ENCODE measurements around the gene GHRL. TPM values are rescaled to one million over a fixed set of nuclear protein-coding genes. Genes with fewer than 3 reads are reported as not detected.

GHRL gene
- total RNA-seq, 1 donor from 2014 or later = 0.35 TPM

DNA sequence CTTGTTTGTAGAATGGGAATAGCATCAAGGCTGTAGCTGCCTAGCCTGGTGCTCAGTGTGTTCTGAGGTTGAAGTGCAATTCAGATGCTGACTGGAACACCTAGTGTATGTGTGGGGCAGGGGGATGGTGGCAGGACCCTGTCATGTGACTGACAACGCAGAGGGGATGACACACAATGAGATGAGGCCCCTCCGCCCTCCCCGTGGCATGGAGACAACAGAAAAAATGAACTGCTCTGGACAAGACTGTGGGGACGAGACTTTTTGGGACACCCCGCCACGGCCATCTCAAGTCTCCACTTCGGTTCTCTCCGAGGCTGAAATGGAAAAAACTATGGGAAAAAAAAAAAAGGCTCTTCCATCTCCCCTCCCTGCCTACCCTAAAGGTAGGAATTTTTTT lies 38.6 kb upstream of the GHRL start:
- TF ChIP-seq, protein P1, sequence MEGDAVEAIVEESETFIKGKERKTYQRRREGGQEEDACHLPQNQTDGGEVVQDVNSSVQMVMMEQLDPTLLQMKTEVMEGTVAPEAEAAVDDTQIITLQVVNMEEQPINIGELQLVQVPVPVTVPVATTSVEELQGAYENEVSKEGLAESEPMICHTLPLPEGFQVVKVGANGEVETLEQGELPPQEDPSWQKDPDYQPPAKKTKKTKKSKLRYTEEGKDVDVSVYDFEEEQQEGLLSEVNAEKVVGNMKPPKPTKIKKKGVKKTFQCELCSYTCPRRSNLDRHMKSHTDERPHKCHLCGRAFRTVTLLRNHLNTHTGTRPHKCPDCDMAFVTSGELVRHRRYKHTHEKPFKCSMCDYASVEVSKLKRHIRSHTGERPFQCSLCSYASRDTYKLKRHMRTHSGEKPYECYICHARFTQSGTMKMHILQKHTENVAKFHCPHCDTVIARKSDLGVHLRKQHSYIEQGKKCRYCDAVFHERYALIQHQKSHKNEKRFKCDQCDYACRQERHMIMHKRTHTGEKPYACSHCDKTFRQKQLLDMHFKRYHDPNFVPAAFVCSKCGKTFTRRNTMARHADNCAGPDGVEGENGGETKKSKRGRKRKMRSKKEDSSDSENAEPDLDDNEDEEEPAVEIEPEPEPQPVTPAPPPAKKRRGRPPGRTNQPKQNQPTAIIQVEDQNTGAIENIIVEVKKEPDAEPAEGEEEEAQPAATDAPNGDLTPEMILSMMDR (conservative IDR thresholded peaks at IDR 0.05) = no peak
- Mint-ChIP-seq H3K4me1 (peaks cover 4% of the 10 kb centered on the region), H3K4me3 (no peak overlapping the region), H3K36me3 (ENCODE audit: low read depth) (no peaks in the 10 kb centered on the region), H3K27ac (ENCODE audit: unreplicated experiment) (no peak overlapping the region), H3K9me3 (no peaks in the 10 kb centered on the region), H3K27me3 (ENCODE audit: low read depth) (peaks cover 67% of the 10 kb centered on the region)
- no peak for DNase-seq (ENCODE audit: low read depth, low spot score)

DNA sequence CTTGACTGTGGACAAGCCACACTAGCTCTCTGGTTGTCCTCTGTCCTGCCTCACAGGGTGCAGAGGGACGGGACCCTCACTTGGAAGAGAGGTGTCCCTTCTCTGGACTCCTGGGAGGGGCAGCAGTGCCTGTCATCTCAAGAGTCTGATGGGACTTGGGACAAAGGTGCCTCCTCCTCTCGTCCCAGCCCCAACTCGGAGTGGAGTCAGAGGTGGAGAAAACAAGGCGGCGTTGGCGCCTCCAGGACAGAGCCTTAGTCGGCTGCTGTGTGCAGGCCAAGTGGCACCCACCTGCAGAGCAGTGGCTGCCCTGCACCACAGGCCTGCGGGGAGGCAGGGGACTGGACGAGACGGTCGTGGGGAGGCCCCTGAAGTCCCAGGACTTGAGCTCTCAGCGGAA lies 37.6 kb upstream of the GHRL start:
- DNase-seq (ENCODE audit: low read depth, low spot score) = no peak
- H3K27me3 Mint-ChIP-seq (ENCODE audit: low read depth) = peaks cover 77% of the 10 kb centered on the region
- H3K36me3 Mint-ChIP-seq (ENCODE audit: low read depth) = no peaks in the 10 kb centered on the region
- TF ChIP-seq, protein P1 (conservative IDR thresholded peaks at IDR 0.05) = no peak
- H3K27ac Mint-ChIP-seq (ENCODE audit: unreplicated experiment) = no peak overlapping the region
- H3K4me1 Mint-ChIP-seq = no peaks in the 10 kb centered on the region
- no peaks in the 10 kb centered on the region for H3K9me3 Mint-ChIP-seq
- H3K4me3 Mint-ChIP-seq = no peak overlapping the region

DNA sequence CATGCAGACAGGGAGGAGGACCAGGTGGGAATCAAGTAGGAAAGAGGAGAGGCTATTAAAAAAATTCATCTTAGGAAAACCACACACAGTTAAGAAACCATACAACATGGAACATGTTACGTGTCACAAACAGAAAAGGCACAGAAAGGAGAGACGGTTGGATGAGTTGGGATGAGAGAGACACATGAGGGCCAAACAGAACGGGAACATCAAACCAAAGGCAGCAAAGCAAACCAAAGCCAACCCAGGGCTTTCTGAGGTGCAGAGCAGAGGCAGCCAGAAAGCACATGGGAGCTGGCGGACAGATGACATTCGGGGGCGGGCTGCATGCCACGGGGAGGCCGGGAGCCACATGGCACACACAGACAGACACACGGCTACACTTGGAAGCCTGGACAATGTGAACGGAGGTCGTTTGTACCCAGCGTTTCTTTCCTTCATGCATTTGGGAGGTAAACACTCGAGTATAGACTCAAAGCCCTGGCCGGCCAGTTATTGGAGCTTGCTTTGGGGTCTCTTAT lies 36.8 kb upstream of the GHRL start:
- Mint-ChIP-seq H3K9me3 (no peaks in the 10 kb centered on the region), H3K27ac (ENCODE audit: unreplicated experiment) (no peak overlapping the region), H3K4me3 (no peak overlapping the region), H3K36me3 (ENCODE audit: low read depth) (no peaks in the 10 kb centered on the region), H3K27me3 (ENCODE audit: low read depth) (peaks cover 84% of the 10 kb centered on the region), H3K4me1 (no peaks in the 10 kb centered on the region)
- TF ChIP-seq, protein P1 (conservative IDR thresholded peaks at IDR 0.05) = no peak
- no peak for DNase-seq (ENCODE audit: low read depth, low spot score)

DNA sequence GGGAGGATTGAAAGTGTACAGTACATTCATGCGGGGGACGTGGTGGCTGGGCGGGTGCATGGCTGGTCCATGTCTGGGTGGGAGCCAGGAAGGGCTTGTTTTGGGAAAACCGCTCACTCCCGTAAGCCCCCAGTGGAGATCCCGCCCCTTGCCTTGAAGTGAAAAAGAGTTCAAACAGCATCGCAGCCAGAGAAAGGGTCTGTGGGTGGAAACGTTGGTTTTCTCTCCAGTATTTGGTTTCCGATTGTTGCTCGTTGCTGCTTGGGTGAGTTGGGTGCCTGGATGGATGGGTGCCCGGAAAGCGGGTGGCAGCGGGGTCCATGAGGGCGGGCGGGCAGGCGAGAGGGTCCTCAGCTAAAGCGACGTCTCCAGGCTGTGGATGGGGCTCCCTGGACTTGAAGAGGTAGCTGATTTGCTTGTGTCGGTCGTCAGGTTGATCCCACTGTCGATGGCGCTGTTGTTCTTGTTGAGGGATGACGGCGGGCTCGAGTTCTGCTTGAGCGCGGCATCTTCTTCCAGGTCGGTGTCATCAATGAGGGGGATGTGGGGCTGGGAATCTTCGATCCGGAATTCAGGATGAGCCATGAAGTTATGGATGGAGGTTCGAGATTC lies 35.8 kb upstream of the GHRL start:
- no peaks in the 10 kb centered on the region for H3K36me3 Mint-ChIP-seq (ENCODE audit: low read depth)
- TF ChIP-seq, protein P1 (conservative IDR thresholded peaks at IDR 0.05) = no peak
- no peaks in the 10 kb centered on the region for H3K9me3 Mint-ChIP-seq
- no peak overlapping the region for H3K27ac Mint-ChIP-seq (ENCODE audit: unreplicated experiment)
- no peaks in the 10 kb centered on the region for H3K4me1 Mint-ChIP-seq
- no peak for DNase-seq (ENCODE audit: low read depth, low spot score)
- H3K4me3 Mint-ChIP-seq = no peak overlapping the region
- peaks cover 93% of the 10 kb centered on the region for H3K27me3 Mint-ChIP-seq (ENCODE audit: low read depth)

DNA sequence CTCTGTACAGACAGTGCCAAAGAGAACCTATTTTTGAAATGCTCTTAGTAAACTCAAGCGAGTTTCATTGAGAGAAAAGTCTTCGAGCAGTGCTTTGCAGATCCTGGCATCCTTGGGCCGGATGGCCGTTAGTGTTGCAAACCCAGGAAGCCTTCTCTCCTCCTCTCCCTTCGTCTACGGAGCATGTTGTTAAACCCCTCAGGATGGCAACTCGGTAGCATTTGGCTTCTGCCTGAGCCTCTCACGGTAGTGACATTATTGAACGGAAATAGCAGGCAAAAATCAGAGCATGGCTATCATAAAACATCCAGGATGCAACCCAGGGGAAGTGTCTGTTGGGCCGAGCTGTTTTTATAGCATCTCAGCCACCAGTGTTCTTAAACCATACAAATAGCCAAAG lies 34.8 kb upstream of the GHRL start:
- H3K27ac Mint-ChIP-seq (ENCODE audit: unreplicated experiment) = no peak overlapping the region
- no peak overlapping the region for H3K4me3 Mint-ChIP-seq
- H3K27me3 Mint-ChIP-seq (ENCODE audit: low read depth) = peaks cover 89% of the 10 kb centered on the region
- H3K4me1 Mint-ChIP-seq = no peaks in the 10 kb centered on the region
- DNase-seq (ENCODE audit: low read depth, low spot score) = no peak
- H3K9me3 Mint-ChIP-seq = no peaks in the 10 kb centered on the region
- no peaks in the 10 kb centered on the region for H3K36me3 Mint-ChIP-seq (ENCODE audit: low read depth)
- TF ChIP-seq, protein P1 (conservative IDR thresholded peaks at IDR 0.05) = no peak
